ENCODE results near the gene PLBD2. TPM values are rescaled to one million over a fixed set of nuclear protein-coding genes. Genes with fewer than 3 reads are reported as not detected.

The PLBD2 gene
- total and polyA plus RNA-seq, 9 of the 15 experiments (the other 6 are each of a cell fraction or from before 2014, with no cell fraction given), result 2.4 to 37.4 (median 6.0) TPM

DNA sequence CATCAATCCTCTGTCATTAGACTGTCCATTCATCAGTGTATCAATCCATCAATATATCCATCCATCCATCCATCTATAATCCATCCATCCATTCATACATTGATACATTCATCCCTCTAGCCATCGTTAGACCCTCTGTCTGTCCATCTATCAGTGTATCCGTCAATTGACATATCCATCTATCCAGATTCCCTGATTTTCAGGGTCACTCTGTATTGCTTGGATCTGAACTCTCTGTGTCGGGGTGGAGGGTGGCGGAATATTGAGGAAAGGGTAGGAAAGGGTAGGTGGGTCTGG is 80.9 kb downstream of the PLBD2 start:
- no peak for FAIRE-seq
- no peaks in the 10 kb centered on the region for H3K9me3 ChIP-seq (replicated peaks; ENCODE audit: control insufficient read depth, insufficient read depth, low read depth, low read length)
- no peaks in the 10 kb centered on the region for H3K9me1 ChIP-seq (ENCODE audit: control insufficient read depth, insufficient read depth, low read length)
- H3K36me3 ChIP-seq (ENCODE audit: control insufficient read depth, insufficient read depth, low read length), result no peaks in the 10 kb centered on the region
- no peak for DNase-seq (ENCODE audit: extremely low read depth in 1 of 4, low spot score in 3 of 4)
- TF ChIP-seq NEUROD1 (IDR thresholded peaks at IDR 0.05; ENCODE audit: borderline replicate concordance, low read depth, low read length, partially characterized antibody), result no peak
- no peak for TF ChIP-seq ZNF511 (CRISPR knock-in tag; IDR thresholded peaks at IDR 0.05)
- TF ChIP-seq, protein P1, sequence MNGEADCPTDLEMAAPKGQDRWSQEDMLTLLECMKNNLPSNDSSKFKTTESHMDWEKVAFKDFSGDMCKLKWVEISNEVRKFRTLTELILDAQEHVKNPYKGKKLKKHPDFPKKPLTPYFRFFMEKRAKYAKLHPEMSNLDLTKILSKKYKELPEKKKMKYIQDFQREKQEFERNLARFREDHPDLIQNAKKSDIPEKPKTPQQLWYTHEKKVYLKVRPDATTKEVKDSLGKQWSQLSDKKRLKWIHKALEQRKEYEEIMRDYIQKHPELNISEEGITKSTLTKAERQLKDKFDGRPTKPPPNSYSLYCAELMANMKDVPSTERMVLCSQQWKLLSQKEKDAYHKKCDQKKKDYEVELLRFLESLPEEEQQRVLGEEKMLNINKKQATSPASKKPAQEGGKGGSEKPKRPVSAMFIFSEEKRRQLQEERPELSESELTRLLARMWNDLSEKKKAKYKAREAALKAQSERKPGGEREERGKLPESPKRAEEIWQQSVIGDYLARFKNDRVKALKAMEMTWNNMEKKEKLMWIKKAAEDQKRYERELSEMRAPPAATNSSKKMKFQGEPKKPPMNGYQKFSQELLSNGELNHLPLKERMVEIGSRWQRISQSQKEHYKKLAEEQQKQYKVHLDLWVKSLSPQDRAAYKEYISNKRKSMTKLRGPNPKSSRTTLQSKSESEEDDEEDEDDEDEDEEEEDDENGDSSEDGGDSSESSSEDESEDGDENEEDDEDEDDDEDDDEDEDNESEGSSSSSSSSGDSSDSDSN (IDR thresholded peaks at IDR 0.05; ENCODE audit: borderline replicate concordance in 1 of 2, low read depth in 2 of 2, low read length in 2 of 2), result no peak
- no peak for TF ChIP-seq IFI16 (CRISPR knock-in tag; IDR thresholded peaks at IDR 0.05)
- no peak for TF ChIP-seq ZNF146 (CRISPR knock-in tag; IDR thresholded peaks at IDR 0.05; ENCODE audit: unreplicated experiment)
- TF ChIP-seq SFPQ (IDR thresholded peaks at IDR 0.05; ENCODE audit: low read depth, low read length), result no peak
- TF ChIP-seq ZNF232 (CRISPR knock-in tag; IDR thresholded peaks at IDR 0.05), result no peak
- no peak for TF ChIP-seq NFIC (IDR thresholded peaks at IDR 0.05)
- H3K4me1 ChIP-seq (replicated peaks in 1 of 2; ENCODE audit: control insufficient read depth in 2 of 2, insufficient read depth in 2 of 2, low read length in 2 of 2), result peaks cover 5 to 8% of the 10 kb centered on the region in 2 experiments; a peak in 3 of 5 replicates
- ChIA-PET POLR2A (no interaction called here), CTCF (ENCODE audit: low intra/inter-chr PET ratio) (interaction anchor here (1.5 to 1.7 kb wide), 2 partner anchors 9 to 474 kb away, joined by 4 to 9 read pairs; no protein-coding TSS in a partner anchor)
- H3K27me3 ChIP-seq (ENCODE audit: control insufficient read depth in 2 of 2, insufficient read depth in 2 of 2, low read length in 2 of 2), result peaks cover 6 to 25% of the 10 kb centered on the region in 2 experiments; a peak in 3 of 5 replicates
- H3K27ac ChIP-seq (ENCODE audit: extremely low read depth, low read depth, low read length), result no peak overlapping the region
- H3K4me2 ChIP-seq (ENCODE audit: insufficient read depth, low read length), result no peak overlapping the region
- 5% methylated on average over 4 of the region's 4 CpGs for WGBS (ENCODE audit: insufficient coverage, low coverage, missing lambda C conversion rate)
- in situ Hi-C loops (cut with MboI), result no loop called here
- intact Hi-C loops (cut with micrococcal nuclease), result loop anchor here (1.0 kb wide), 1 partner anchor 473 kb away; no protein-coding TSS in a partner anchor
- no peak overlapping the region for H3K4me3 ChIP-seq
- no peak for ATAC-seq
- H2AFZ ChIP-seq (ENCODE audit: low read depth, low read length), result no peak overlapping the region
- no peak overlapping the region for H3K9ac ChIP-seq (ENCODE audit: insufficient read depth in 1 of 2, low read depth in 2 of 2, low read length in 2 of 2)
- BruUV-seq (replicated peaks), result no TSS peak
- H3K79me2 ChIP-seq (ENCODE audit: control insufficient read depth, insufficient read depth, low read length), result no peaks in the 10 kb centered on the region
- no peaks in the 10 kb centered on the region for H4K20me1 ChIP-seq (replicated peaks; ENCODE audit: control insufficient read depth, insufficient read depth, low read length)

All from K562 (cell line).